ENCODE results near the gene HERC6. TPM values are rescaled to one million over a fixed set of nuclear protein-coding genes. Genes with fewer than 3 reads are reported as not detected.

The HERC6 gene
- 100 to 1,000 TPM in 1 of 2 donors, 10 to 100 TPM in 1; 99.9 to 148 TPM for total RNA-seq

GRCh38 chr4:88378691-88379559, at the start of gene HERC6:
Gene HERC6, plus strand, starts transcription at chr4:88378852. Its CDS starts 70 bp downstream, at chr4:88378922.

GRCh38 chr4:88456670-88457306, 78.1 kb downstream of the HERC6 start, which contains the start of gene HERC5:
Gene HERC5, plus strand, starts transcription at chr4:88457119. Its CDS starts 151 bp downstream, at chr4:88457270.

Small RNA genes lying within 50 kb of the gene (small RNA-seq; reads per million reads assigned to genes)
- 0 reads per million in 2 donors for gene RF00019

Other genes starting within 250 kb of the HERC6 start
- 1 to 10 TPM; 2.0 to 2.1 TPM for gene ABCG2, start 220.2 kb upstream of the HERC6 start, total RNA-seq
- gene PPM1K, start 94.3 kb upstream of the HERC6 start, total RNA-seq: 10 to 100 TPM; 44.0 to 44.7 TPM
- gene HERC5, start 78.3 kb downstream of the HERC6 start, total RNA-seq: 10 to 100 TPM; 83.9 to 86.7 TPM
- 100 to 1,000 TPM in 1 of 2 donors, 10 to 100 TPM in 1; 99.8 to 107 TPM for gene PYURF, start 144.9 kb downstream of the HERC6 start, total RNA-seq
- gene HERC3, start 213.6 kb downstream of the HERC6 start, total RNA-seq: 1 to 10 TPM; 5.3 to 7.9 TPM

Measured in melanocyte of skin (primary cell).